Middle frontal gyrus (tissue), 1 donor: ENCODE data around the gene PARP2.
"Not testable (repeated sequence)": the region's sequence is repeated elsewhere in the genome, so short reads cannot be mapped to it uniquely, and the experiment has no call there.

Source experiments
- DNase-seq: peaks from one replicate; pipeline ENCODE4 v3.0.0-alpha.2; 2015; ENCODE audit warnings: low spot score; ENCODE audit errors: extremely low spot score

Gene PARP2

GRCh38 chr14:20345366-20345765, 1.9 kb downstream of the PARP2 start:
- no peak for DNase-seq

- DNase-seq = no peak
Observed at GRCh38 chr14:20346713-20347112, 3.3 kb downstream of the PARP2 start.

- no peak for DNase-seq
Observed at GRCh38 chr14:20347747-20348146, 4.3 kb downstream of the PARP2 start.

- no peak for DNase-seq
Observed at GRCh38 chr14:20350282-20350681, 6.8 kb downstream of the PARP2 start.

- no peak for DNase-seq
Observed at GRCh38 chr14:20350860-20351259, 7.4 kb downstream of the PARP2 start.

- DNase-seq = no peak
Observed at GRCh38 chr14:20356422-20356821, 13.0 kb downstream of the PARP2 start.

- DNase-seq = not testable (repeated sequence)
Observed at GRCh38 chr14:20358474-20358873, 15.0 kb downstream of the PARP2 start.

- no peak for DNase-seq
Observed at GRCh38 chr14:20365928-20366327, 22.5 kb downstream of the PARP2 start.

- no peak for DNase-seq
Observed at GRCh38 chr14:20372796-20373195, 29.4 kb downstream of the PARP2 start.

- no peak for DNase-seq
Observed at GRCh38 chr14:20375471-20375870, 32.0 kb downstream of the PARP2 start.

- no peak for DNase-seq
Observed at GRCh38 chr14:20376071-20376588, 32.7 kb downstream of the PARP2 start.

GRCh38 chr14:20377171-20377570, 33.7 kb downstream of the PARP2 start:
- DNase-seq = no peak

- no peak for DNase-seq
Observed at GRCh38 chr14:20379743-20380142, 36.3 kb downstream of the PARP2 start.

- no peak for DNase-seq
Observed at GRCh38 chr14:20380681-20381080, 37.2 kb downstream of the PARP2 start.

- no peak for DNase-seq
Observed at GRCh38 chr14:20381341-20381740, 37.9 kb downstream of the PARP2 start.

- no peak for DNase-seq
Observed at GRCh38 chr14:20382526-20382925, 39.1 kb downstream of the PARP2 start.

- no peak for DNase-seq
Observed at GRCh38 chr14:20383032-20383431, 39.6 kb downstream of the PARP2 start.

- no peak for DNase-seq
Observed at GRCh38 chr14:20383636-20384035, 40.2 kb downstream of the PARP2 start.

GRCh38 chr14:20384321-20384720, 40.9 kb downstream of the PARP2 start:
- no peak for DNase-seq

GRCh38 chr14:20384886-20385285, 41.5 kb downstream of the PARP2 start:
- no peak for DNase-seq

GRCh38 chr14:20386276-20386855, 42.9 kb downstream of the PARP2 start:
- DNase-seq = no peak

- DNase-seq = no peak
Observed at GRCh38 chr14:20387576-20387975, 44.1 kb downstream of the PARP2 start.

- no peak for DNase-seq
Observed at GRCh38 chr14:20388159-20388558, 44.7 kb downstream of the PARP2 start.

- DNase-seq = no peak
Observed at GRCh38 chr14:20391505-20391904, 48.1 kb downstream of the PARP2 start.
